HCT116 (cell line): ENCODE measurements around the gene APOA5. TPM values are rescaled to one million over a fixed set of nuclear protein-coding genes. Genes with fewer than 3 reads are reported as not detected.

Experiments used
- ATAC-seq: fragments of 200-7000 bp; cut with Tn5 transposase; 2 replicates; pipeline ENCODE4 v1.9.1; 2020; ENCODE audit warnings: mild to moderate bottlenecking, moderate library complexity
- BruUV-seq: library from RNA; stranded (reverse); fragments of 400-500 nt; replicated peaks from 2 replicates; lab custom pipeline; 2021; lab: Mats Ljungman, UMichigan
- CTCF ChIA-PET: fragments of 300-600 bp; sonication (Branson Sonifier 250); formaldehyde crosslinking; loops from one replicate; lab custom pipeline; 2021; ENCODE audit warnings: antibody characterized with exemption; lab: Charles Lee
- POLR2A ChIA-PET: fragments of 300-600, 350-600 bp; sonication (Branson Sonifier 250); formaldehyde crosslinking; loops from one replicate; lab custom pipeline; 2021; ENCODE audit warnings: antibody characterized with exemption; lab: Charles Lee
- RAD21 ChIA-PET, 2 experiments: fragments of 300-600 bp; sonication (Branson Sonifier 250); formaldehyde crosslinking; loops; one replicate each; lab custom pipeline; 2023; ENCODE audit warnings: low total read pairs in 2 of 2; ENCODE audit not compliant: uncharacterized antibody in 2 of 2, unreplicated experiment in 2 of 2, low non-redundant PET in 1 of 2; lab: Charles Lee
- DNase-seq: peaks from one replicate; pipeline ENCODE4 v3.0.0-alpha.2; 2010; ENCODE audit warnings: low read depth, low spot score
- H2AFZ ChIP-seq: fragments of 200-600 bp; shearing (Covaris generic), sonication (generic); 2 replicates; pipeline ENCODE4 v1.6.1; 2017; ENCODE audit warnings: low read depth, mixed run types, mixed read lengths, antibody characterized with exemption, low read length; ENCODE audit not compliant: poor library complexity, severe bottlenecking
- H3K27ac ChIP-seq: 2 replicates; pipeline ENCODE4 v1.5.1; 2012; ENCODE audit warnings: low read depth, low read length
- H3K27me3 ChIP-seq: fragments of 200-600 bp; sonication (generic); 2 replicates; pipeline ENCODE4 v1.6.1; 2016; ENCODE audit warnings: mixed run types, low read length, mixed read lengths; ENCODE audit not compliant: insufficient read depth
- H3K36me3 ChIP-seq, 2 experiments: fragments of 200-500 bp in 1 of 2; fragments of 200-600 bp in 1 of 2; sonication (Bioruptor generic) in 1 of 2; sonication (generic) in 1 of 2; 2 replicates each; pipeline versions ENCODE4 v1.5.1 to v1.6.1; 2014 to 2016; ENCODE audit warnings: low read length in 2 of 2, inconsistent platforms in 1 of 2, mixed read lengths in 1 of 2, mixed run types in 1 of 2; ENCODE audit not compliant: insufficient read depth in 2 of 2, control insufficient read depth in 1 of 2
- H3K4me1 ChIP-seq, 2 experiments: fragments of 200-600 bp in 1 of 2; sonication (generic) in 1 of 2; 2 replicates each; pipeline versions ENCODE4 v1.5.1 to v1.6.1; 2012 to 2017; ENCODE audit warnings: low read length in 2 of 2, inconsistent platforms in 1 of 2, mild to moderate bottlenecking in 1 of 2, mixed read lengths in 1 of 2, mixed run types in 1 of 2, moderate library complexity in 1 of 2; ENCODE audit not compliant: insufficient read depth in 2 of 2, control insufficient read depth in 1 of 2
- H3K4me2 ChIP-seq: fragments of 200-600 bp; sonication (generic); 2 replicates; pipeline ENCODE4 v1.6.1; 2017; ENCODE audit warnings: mixed run types, low read length, mixed read lengths
- H3K4me3 ChIP-seq, 2 experiments: fragments of 200-600 bp in 1 of 2; sonication (generic) in 1 of 2; replicated peaks in 1 of 2; 2 replicates each; pipeline ENCODE4 v1.5.1; 2011 to 2016; ENCODE audit warnings: low read length in 2 of 2, control low read depth in 1 of 2, low read depth in 1 of 2, mild to moderate bottlenecking in 1 of 2, mixed read lengths in 1 of 2, mixed run types in 1 of 2
- H3K79me2 ChIP-seq: fragments of 200-600 bp; sonication (generic); 2 replicates; pipeline ENCODE4 v1.6.1; 2017; ENCODE audit warnings: mild to moderate bottlenecking, mixed run types, low read length, moderate library complexity, mixed read lengths; ENCODE audit not compliant: insufficient read depth
- H3K9ac ChIP-seq: fragments of 200-600 bp; sonication (generic); 2 replicates; pipeline ENCODE4 v1.6.1; 2016; ENCODE audit warnings: low read length, mixed read lengths
- H3K9me2 ChIP-seq: fragments of 200-600 bp; sonication (generic), shearing (Covaris generic); 2 replicates; pipeline ENCODE4 v1.6.1; 2017; ENCODE audit warnings: mixed run types, mild to moderate bottlenecking, moderate library complexity; ENCODE audit not compliant: insufficient read depth
- H3K9me3 ChIP-seq, 2 experiments: fragments of 200-500 bp in 1 of 2; fragments of 200-600 bp in 1 of 2; sonication (Bioruptor generic) in 1 of 2; sonication (generic) in 1 of 2; 2 replicates each; pipeline ENCODE4 v1.6.1; 2014 to 2017; ENCODE audit warnings: low read length in 2 of 2, mixed read lengths in 2 of 2, inconsistent platforms in 1 of 2, low read depth in 1 of 2, mild to moderate bottlenecking in 1 of 2, mixed run types in 1 of 2, moderate library complexity in 1 of 2; ENCODE audit not compliant: control insufficient read depth in 1 of 2, insufficient read depth in 1 of 2
- H4K20me1 ChIP-seq: fragments of 200-600 bp; sonication (generic), shearing (Covaris generic); 2 replicates; pipeline ENCODE4 v1.6.1; 2017; ENCODE audit warnings: mixed run types, mild to moderate bottlenecking, moderate library complexity; ENCODE audit not compliant: insufficient read depth
- CEBPB ChIP-seq: IDR thresholded peaks from 2 replicates; pipeline ENCODE4 v1.6.1; 2012; ENCODE audit warnings: low read depth
- ELF1 ChIP-seq: IDR thresholded peaks from 2 replicates; pipeline ENCODE4 v1.6.1; 2012; ENCODE audit warnings: low read depth, borderline replicate concordance
- EZH2phosphoT487 ChIP-seq: fragments of 200-600 bp; IDR thresholded peaks from 2 replicates; pipeline ENCODE4 v1.6.1; 2018; ENCODE audit warnings: antibody characterized with exemption, borderline replicate concordance
- SIN3A ChIP-seq: IDR thresholded peaks from 2 replicates; pipeline ENCODE4 v1.6.1; 2012; ENCODE audit warnings: low read depth
- TCF7L2 ChIP-seq: IDR thresholded peaks from 2 replicates; pipeline ENCODE4 v1.7.0; 2011; ENCODE audit warnings: borderline replicate concordance, inconsistent platforms; ENCODE audit not compliant: insufficient read depth, insufficient read length; ENCODE audit errors: extremely low read depth
- intact Hi-C: fragments of 100-400 bp; cut with micrococcal nuclease; formaldehyde crosslinking; loops from 2 replicates; pipeline ENCODE4 v1.10.0; 2022
- total RNA-seq: library from RNA; stranded (reverse); gene quantifications from one replicate; pipeline ENCODE4 v1.2.1, GENCODE V29; 2021; ENCODE audit not compliant: unreplicated experiment
- TF ChIP-seq, protein P1 (sequence below): IDR thresholded peaks from 2 replicates; pipeline ENCODE4 v1.6.1; 2011; ENCODE audit warnings: mild to moderate bottlenecking, low read length, moderate library complexity; ENCODE audit not compliant: insufficient replicate concordance; ENCODE audit errors: extremely low read depth
- TF ChIP-seq, protein P2 (sequence below): IDR thresholded peaks from 2 replicates; pipeline ENCODE4 v1.6.1; 2012

Gene APOA5
- total RNA-seq, 1 experiment from 2014 or later: 0.12 TPM

DNA sequence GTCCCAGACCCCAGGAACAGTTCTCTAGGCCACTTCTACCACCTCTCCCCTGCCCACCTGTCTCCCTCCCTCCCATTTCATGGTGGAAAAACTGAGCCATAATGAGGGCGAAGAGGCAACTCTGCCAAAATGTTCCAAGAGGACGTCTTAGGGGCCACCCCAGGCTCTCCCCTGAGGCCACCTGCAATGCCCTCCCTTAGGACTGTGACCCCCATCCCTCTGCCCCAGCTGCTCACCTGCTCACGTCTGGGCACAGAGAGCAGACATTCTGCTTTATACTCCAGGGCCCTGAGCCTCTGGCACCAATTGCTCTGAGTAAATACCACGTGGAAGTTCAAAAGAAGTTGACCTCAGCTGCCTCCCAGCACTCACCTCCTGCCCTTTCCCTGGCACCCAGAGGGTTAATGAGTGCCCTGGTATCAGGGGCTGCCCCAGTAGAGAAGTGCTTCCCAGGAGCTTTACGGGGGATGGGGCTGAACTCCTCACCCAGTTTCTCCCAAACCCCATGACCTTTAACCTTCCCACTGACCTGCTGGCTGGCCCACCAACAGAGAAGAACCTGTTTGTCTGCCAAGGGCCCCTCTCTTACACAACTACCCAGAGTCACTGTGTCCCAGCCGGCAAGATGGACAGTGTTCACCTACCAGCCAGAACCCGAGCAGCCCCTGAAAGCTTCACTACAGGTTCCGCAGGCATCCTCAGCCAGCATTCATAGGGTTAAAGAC lies 627 bp upstream of the APOA5 start:
- CTCF ChIA-PET: interaction anchor here (1.5 to 2.9 kb wide), 5 partner anchors 29 to 327 kb away, joined by 3 to 58 read pairs (median 13); partner anchors contain the start of gene APOA1
- no peak overlapping the region for H3K9ac ChIP-seq
- H3K4me3 ChIP-seq: no peak overlapping the region
- no TSS peak for BruUV-seq
- POLR2A ChIA-PET: interaction anchor here (1.4 kb wide), 1 partner anchor 44 kb away, joined by 9 read pairs; no protein-coding TSS in a partner anchor
- no peak for ATAC-seq
- TF ChIP-seq TCF7L2 (no peak), CEBPB (no peak), SIN3A (no peak), ELF1 (no peak), EZH2phosphoT487 (no peak)
- TF ChIP-seq, protein P1, sequence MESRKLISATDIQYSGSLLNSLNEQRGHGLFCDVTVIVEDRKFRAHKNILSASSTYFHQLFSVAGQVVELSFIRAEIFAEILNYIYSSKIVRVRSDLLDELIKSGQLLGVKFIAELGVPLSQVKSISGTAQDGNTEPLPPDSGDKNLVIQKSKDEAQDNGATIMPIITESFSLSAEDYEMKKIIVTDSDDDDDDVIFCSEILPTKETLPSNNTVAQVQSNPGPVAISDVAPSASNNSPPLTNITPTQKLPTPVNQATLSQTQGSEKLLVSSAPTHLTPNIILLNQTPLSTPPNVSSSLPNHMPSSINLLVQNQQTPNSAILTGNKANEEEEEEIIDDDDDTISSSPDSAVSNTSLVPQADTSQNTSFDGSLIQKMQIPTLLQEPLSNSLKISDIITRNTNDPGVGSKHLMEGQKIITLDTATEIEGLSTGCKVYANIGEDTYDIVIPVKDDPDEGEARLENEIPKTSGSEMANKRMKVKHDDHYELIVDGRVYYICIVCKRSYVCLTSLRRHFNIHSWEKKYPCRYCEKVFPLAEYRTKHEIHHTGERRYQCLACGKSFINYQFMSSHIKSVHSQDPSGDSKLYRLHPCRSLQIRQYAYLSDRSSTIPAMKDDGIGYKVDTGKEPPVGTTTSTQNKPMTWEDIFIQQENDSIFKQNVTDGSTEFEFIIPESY: no peak
- TF ChIP-seq, protein P2, sequence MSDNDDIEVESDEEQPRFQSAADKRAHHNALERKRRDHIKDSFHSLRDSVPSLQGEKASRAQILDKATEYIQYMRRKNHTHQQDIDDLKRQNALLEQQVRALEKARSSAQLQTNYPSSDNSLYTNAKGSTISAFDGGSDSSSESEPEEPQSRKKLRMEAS: no peak
- intact Hi-C loops: loop anchor here (5.0 kb wide), 1 partner anchor 435 kb away; no protein-coding TSS in a partner anchor
- H3K27me3 ChIP-seq: no peaks in the 10 kb centered on the region
- H3K4me1 ChIP-seq: peaks cover 7 to 32% of the 10 kb centered on the region in 2 experiments; a peak in 3 of 4 replicates
- no peak overlapping the region for H2AFZ ChIP-seq
- no peaks in the 10 kb centered on the region for H4K20me1 ChIP-seq
- peaks cover 6% of the 10 kb centered on the region for H3K79me2 ChIP-seq
- no peaks in the 10 kb centered on the region for H3K9me2 ChIP-seq
- RAD21 ChIA-PET: interaction anchor here in 1 of 2 experiments (0.5 kb wide), 1 partner anchor 45 kb away, joined by 7 read pairs; the partner anchor contains the start of gene APOA1
- no peaks in the 10 kb centered on the region for H3K9me3 ChIP-seq
- DNase-seq: no peak
- H3K27ac ChIP-seq: no peak overlapping the region
- H3K4me2 ChIP-seq: no peak overlapping the region
- no peaks in the 10 kb centered on the region for H3K36me3 ChIP-seq
